Measurements from ENCODE around the gene CA9. TPM values are rescaled to one million over a fixed set of nuclear protein-coding genes. Genes with fewer than 3 reads are reported as not detected.

The CA9 gene
- total RNA-seq, 4 donors from 2014 or later: 2.2 TPM; not detected in 3

DNA sequence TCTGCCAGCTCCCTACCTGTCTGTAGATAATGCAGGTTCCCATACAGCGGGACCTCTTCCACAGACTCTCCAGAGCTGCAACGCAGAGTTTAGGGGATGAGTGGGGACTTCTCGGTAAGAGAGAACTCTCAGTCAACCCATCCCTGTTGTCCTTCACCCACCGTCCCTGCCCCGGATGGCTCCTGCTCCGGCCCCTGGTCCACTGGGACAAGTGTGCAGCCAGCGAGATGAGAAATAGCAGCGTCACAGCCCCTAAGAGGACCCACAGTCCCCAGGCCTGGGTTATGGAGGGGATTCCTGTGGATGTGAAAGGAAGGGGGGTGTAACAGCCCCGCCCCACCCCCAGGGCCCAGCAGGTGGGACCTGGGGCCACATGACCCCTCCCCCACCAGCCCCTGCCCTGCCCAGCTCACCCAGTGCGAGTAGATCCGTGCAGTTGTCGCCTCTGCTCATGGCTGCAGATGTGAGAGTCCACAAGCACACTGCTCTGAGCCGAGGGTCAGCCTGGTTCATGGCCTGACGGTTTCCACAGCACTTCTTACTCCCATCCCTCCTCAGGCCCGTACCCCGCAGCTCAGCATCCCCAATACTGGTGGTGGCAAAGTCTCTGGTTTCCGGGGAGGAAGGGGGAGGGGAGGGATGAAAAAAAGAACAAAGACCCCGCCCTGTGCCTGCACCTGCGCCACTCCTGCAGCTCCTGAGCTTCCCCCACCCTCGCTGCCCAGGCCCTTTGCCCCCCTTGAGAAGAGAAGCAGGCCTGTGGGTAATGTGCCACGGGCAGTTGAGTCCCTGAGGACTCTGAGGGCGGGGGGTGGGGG, 23.2 kb upstream of the CA9 start, which contains the start of gene SIT1:
SIT1 (minus strand) TSS at position 591 of the 818 bp plus-strand sequence; CDS start at position 513, 78 bp downstream.
- Histone ChIP-seq H3K27ac (replicated peaks in 1 of 4) (no peak within 1 kb of the TSS), H3K4me1 (peaks cover 8 to 27% (median 20%) of the 10 kb centered on the region in 4 donors), H3K4me3 (peak within 1 kb of the TSS in 1 of 4 donors; percentile 32), H3K27me3 (no peaks in the 10 kb centered on the region), H3K9me3 (no peaks in the 10 kb centered on the region), H3K36me3 (no peaks in the 10 kb centered on the region)
- no peak for DNase-seq (ENCODE audit: extremely low spot score)
- TF ChIP-seq POLR2A (IDR thresholded peaks at IDR 0.05; ENCODE audit: low read depth) (no peak), EP300 (IDR thresholded peaks at IDR 0.05) (no peak), POLR2AphosphoS5 (IDR thresholded peaks at IDR 0.05) (no peak)
- TF ChIP-seq, protein P1, sequence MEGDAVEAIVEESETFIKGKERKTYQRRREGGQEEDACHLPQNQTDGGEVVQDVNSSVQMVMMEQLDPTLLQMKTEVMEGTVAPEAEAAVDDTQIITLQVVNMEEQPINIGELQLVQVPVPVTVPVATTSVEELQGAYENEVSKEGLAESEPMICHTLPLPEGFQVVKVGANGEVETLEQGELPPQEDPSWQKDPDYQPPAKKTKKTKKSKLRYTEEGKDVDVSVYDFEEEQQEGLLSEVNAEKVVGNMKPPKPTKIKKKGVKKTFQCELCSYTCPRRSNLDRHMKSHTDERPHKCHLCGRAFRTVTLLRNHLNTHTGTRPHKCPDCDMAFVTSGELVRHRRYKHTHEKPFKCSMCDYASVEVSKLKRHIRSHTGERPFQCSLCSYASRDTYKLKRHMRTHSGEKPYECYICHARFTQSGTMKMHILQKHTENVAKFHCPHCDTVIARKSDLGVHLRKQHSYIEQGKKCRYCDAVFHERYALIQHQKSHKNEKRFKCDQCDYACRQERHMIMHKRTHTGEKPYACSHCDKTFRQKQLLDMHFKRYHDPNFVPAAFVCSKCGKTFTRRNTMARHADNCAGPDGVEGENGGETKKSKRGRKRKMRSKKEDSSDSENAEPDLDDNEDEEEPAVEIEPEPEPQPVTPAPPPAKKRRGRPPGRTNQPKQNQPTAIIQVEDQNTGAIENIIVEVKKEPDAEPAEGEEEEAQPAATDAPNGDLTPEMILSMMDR (IDR thresholded peaks at IDR 0.05): no peak
- intact Hi-C loops (cut with DNase I): no loop called here
- 74% methylated on average over 14 of the region's 22 CpGs for WGBS

DNA sequence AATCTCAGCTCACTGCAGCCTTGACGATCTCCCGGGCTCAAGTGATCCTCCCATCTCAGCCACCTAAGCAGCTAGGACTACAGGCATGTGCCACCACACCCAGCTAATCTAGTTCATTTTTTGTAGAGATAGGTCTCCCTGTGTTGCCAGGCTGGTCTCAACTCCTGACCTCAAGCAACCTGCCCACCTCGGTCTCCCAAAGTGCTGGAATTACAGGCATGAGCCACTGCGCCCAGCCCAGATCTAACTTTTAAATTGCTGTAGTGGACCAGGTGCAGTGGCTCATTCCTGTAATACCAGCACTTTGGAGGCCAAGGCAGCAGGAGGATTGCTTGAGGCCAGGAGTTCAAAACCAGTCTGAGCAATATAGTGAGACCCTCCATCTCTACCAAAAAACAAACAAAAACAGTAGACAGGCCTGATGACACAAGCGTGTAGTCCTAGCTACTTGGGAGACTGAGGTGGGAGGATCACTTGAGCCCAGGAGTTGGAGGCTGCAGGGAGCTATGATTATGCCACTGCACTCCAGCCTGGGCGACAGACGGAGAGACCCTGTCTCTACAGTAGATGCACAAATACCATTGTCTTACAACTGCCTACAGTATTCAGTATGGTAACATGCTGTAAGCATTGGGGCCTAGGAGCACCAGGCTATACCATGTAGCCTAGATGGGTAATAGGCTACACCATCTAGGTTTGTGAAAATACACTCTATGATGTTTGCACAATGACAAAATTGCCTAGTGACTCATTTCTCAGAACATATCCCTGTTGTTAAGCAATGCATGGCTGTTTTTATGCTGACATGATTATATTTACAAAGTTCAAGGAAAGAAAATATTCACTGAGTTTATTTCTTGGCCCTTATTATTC, 21.5 kb upstream of the CA9 start:
- Histone ChIP-seq H3K9me3 (no peaks in the 10 kb centered on the region), H3K4me3 (no peak overlapping the region), H3K27me3 (no peaks in the 10 kb centered on the region), H3K27ac (replicated peaks in 1 of 4) (no peak overlapping the region), H3K36me3 (no peaks in the 10 kb centered on the region), H3K4me1 (peaks cover 8 to 23% (median 19%) of the 10 kb centered on the region in 4 donors)
- intact Hi-C loops (cut with DNase I): no loop called here
- WGBS: 88% methylated on average over 7 of the region's 7 CpGs
- TF ChIP-seq POLR2AphosphoS5 (IDR thresholded peaks at IDR 0.05) (no peak), EP300 (IDR thresholded peaks at IDR 0.05) (no peak), POLR2A (IDR thresholded peaks at IDR 0.05; ENCODE audit: low read depth) (no peak)
- TF ChIP-seq, protein P1 (IDR thresholded peaks at IDR 0.05): no peak
- no peak for DNase-seq (ENCODE audit: extremely low spot score)

DNA sequence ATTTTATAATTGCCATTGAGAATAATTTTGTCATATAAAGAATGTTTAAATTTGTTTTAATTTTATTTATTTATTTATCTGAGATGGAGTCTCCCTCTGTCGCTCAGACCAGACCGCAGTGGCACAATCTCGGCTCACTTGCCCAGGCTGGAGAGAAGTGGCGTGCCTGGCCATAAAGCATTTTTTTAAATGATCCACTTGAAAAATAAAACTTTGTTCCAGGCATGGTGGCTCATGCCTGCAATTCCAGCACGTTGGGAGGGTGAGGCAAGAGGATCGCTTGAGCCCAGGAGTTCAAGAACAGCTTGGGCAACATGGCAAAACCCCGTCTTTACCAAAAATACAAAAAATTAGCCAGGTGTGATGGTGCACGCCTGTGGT, 20.9 kb upstream of the CA9 start:
- no peaks in the 10 kb centered on the region for H3K36me3 ChIP-seq
- intact Hi-C loops (cut with DNase I): no loop called here

DNA sequence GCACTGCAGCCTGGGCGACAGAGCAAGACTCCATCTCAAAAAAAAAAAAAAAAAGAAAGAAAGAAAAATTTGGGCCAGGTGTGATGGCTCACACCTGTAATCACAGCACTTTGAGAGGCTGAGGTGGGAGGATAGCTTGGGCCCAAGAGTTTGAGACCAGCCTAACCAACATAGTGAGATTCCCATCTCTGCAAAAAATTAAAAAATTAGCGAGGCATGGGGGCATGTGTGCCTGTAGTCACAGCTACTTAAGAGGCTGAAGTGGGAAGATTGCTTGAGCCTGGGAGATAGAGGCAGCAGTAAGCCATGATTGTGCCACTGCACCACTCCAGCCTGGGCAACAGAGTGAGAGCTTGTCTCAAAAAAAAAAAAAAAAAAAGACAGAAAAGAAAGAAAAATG, 20.1 kb upstream of the CA9 start:
- intact Hi-C loops (cut with DNase I): no loop called here
- Histone ChIP-seq H3K9me3 (no peaks in the 10 kb centered on the region), H3K27me3 (no peaks in the 10 kb centered on the region), H3K27ac (replicated peaks in 1 of 4) (no peak overlapping the region), H3K36me3 (no peaks in the 10 kb centered on the region), H3K4me3 (no peak overlapping the region), H3K4me1 (peaks cover 8 to 22% (median 17%) of the 10 kb centered on the region in 4 donors)
- TF ChIP-seq POLR2AphosphoS5 (IDR thresholded peaks at IDR 0.05) (no peak), EP300 (IDR thresholded peaks at IDR 0.05) (no peak), POLR2A (IDR thresholded peaks at IDR 0.05; ENCODE audit: low read depth) (no peak)
- TF ChIP-seq, protein P1 (IDR thresholded peaks at IDR 0.05): no peak
- DNase-seq (ENCODE audit: extremely low spot score): no peak
- WGBS: 88% methylated on average over 2 of the region's 2 CpGs

More for the DNA sequence above, 20.9 kb upstream of the CA9 start:
- TF ChIP-seq, protein P1 (IDR thresholded peaks at IDR 0.05): no peak
- TF ChIP-seq POLR2A (IDR thresholded peaks at IDR 0.05; ENCODE audit: low read depth) (no peak), POLR2AphosphoS5 (IDR thresholded peaks at IDR 0.05) (no peak), EP300 (IDR thresholded peaks at IDR 0.05) (no peak)
- Histone ChIP-seq H3K9me3 (no peaks in the 10 kb centered on the region), H3K4me3 (no peak overlapping the region), H3K27ac (replicated peaks in 1 of 4) (no peak overlapping the region), H3K4me1 (peaks cover 8 to 22% (median 18%) of the 10 kb centered on the region in 4 donors), H3K27me3 (no peaks in the 10 kb centered on the region)
- 87% methylated on average over 8 of the region's 8 CpGs for WGBS
- DNase-seq (ENCODE audit: extremely low spot score): no peak

Measured in esophagus muscularis mucosa (tissue), 4 donors.